H9 (cell line): Measurements from ENCODE around the gene VMA21. TPM values are rescaled to one million over a fixed set of nuclear protein-coding genes. Genes with fewer than 3 reads are reported as not detected.
A peak's percentile ranks its signal among the peaks of the same experiment; 100 is the strongest.

Experiments used
- DNase-seq: peaks from one replicate; pipeline ENCODE4 v3.0.0-alpha.2; 2017
- H2AFZ ChIP-seq: one replicate; pipeline ENCODE4 v1.6.1; 2013; ENCODE audit warnings: mild to moderate bottlenecking, low read length, control low read depth, moderate library complexity
- H2AK5ac ChIP-seq: 2 replicates; pipeline ENCODE4 v1.6.1; 2013; ENCODE audit warnings: low read length, control low read depth, mixed read lengths; ENCODE audit not compliant: insufficient read length
- H2BK120ac ChIP-seq: one replicate; pipeline ENCODE4 v1.6.1; 2013; ENCODE audit warnings: low read depth, mild to moderate bottlenecking, low read length, control low read depth, inconsistent platforms; ENCODE audit not compliant: poor library complexity, severe bottlenecking
- H2BK12ac ChIP-seq: 2 replicates; pipeline ENCODE4 v1.6.1; 2013; ENCODE audit warnings: low read length, control low read depth, mixed read lengths, low read depth; ENCODE audit not compliant: insufficient read length
- H2BK15ac ChIP-seq: 2 replicates; pipeline ENCODE4 v1.6.1; 2013; ENCODE audit warnings: low read depth, low read length, control low read depth
- H2BK20ac ChIP-seq: one replicate; pipeline ENCODE4 v1.6.1; 2013; ENCODE audit warnings: low read depth, mild to moderate bottlenecking, low read length, control low read depth, inconsistent platforms; ENCODE audit not compliant: poor library complexity, severe bottlenecking
- H2BK5ac ChIP-seq: 2 replicates; pipeline ENCODE4 v1.6.1; 2013; ENCODE audit warnings: low read length, control low read depth, mixed read lengths; ENCODE audit not compliant: insufficient read length
- H3K14ac ChIP-seq: 2 replicates; pipeline ENCODE4 v1.6.1; 2013; ENCODE audit warnings: low read length, control low read depth; ENCODE audit not compliant: insufficient read depth
- H3K18ac ChIP-seq: 2 replicates; pipeline ENCODE4 v1.6.1; 2013; ENCODE audit warnings: low read depth, mild to moderate bottlenecking, mixed read lengths, low read length, control low read depth; ENCODE audit not compliant: insufficient read length
- H3K23ac ChIP-seq: 2 replicates; pipeline ENCODE4 v1.6.1; 2013; ENCODE audit warnings: low read length, control low read depth, mixed read lengths, low read depth; ENCODE audit not compliant: insufficient read length
- H3K23me2 ChIP-seq: 2 replicates; pipeline ENCODE4 v1.6.1; 2013; ENCODE audit warnings: low read depth, mild to moderate bottlenecking, mixed read lengths, low read length, control low read depth; ENCODE audit not compliant: insufficient read length, poor library complexity, severe bottlenecking
- H3K27ac ChIP-seq: 2 replicates; pipeline ENCODE4 v1.5.1; 2013; ENCODE audit warnings: low read length, control low read depth, mixed read lengths, low read depth; ENCODE audit not compliant: insufficient read length
- H3K27me3 ChIP-seq: 2 replicates; pipeline ENCODE4 v1.6.1; 2013; ENCODE audit warnings: low read length, control low read depth, inconsistent platforms; ENCODE audit not compliant: insufficient read depth
- H3K4ac ChIP-seq: 2 replicates; pipeline ENCODE4 v1.6.1; 2013; ENCODE audit warnings: low read depth, mild to moderate bottlenecking, control low read depth, inconsistent platforms, low read length, moderate library complexity
- H3K4me1 ChIP-seq: 2 replicates; pipeline ENCODE4 v1.6.1; 2013; ENCODE audit warnings: low read length, control low read depth, inconsistent platforms; ENCODE audit not compliant: insufficient read depth
- H3K4me2 ChIP-seq: 2 replicates; pipeline ENCODE4 v1.6.1; 2013; ENCODE audit warnings: low read length, control low read depth, mixed read lengths; ENCODE audit not compliant: insufficient read length, insufficient read depth
- H3K56ac ChIP-seq: 2 replicates; pipeline ENCODE4 v1.6.1; 2013; ENCODE audit warnings: low read depth, mild to moderate bottlenecking, mixed read lengths, low read length, control low read depth; ENCODE audit not compliant: insufficient read length
- H3K79me1 ChIP-seq: 2 replicates; pipeline ENCODE4 v1.6.1; 2013; ENCODE audit warnings: low read depth, mild to moderate bottlenecking, moderate library complexity, low read length, control low read depth, inconsistent platforms; ENCODE audit not compliant: insufficient read depth, poor library complexity, severe bottlenecking
- H3K79me2 ChIP-seq: 2 replicates; pipeline ENCODE4 v1.6.1; 2013; ENCODE audit warnings: low read length, control low read depth, inconsistent platforms; ENCODE audit not compliant: insufficient read depth
- H3K9ac ChIP-seq: 2 replicates; pipeline ENCODE4 v1.6.1; 2013; ENCODE audit warnings: low read length, control low read depth, mixed read lengths; ENCODE audit not compliant: insufficient read length; ENCODE audit errors: extremely low read depth
- H3K9me3 ChIP-seq: one replicate; pipeline ENCODE4 v1.6.1; 2013; ENCODE audit warnings: low read depth, low read length, inconsistent platforms; ENCODE audit not compliant: control insufficient read depth
- H3T11ph ChIP-seq: one replicate; pipeline ENCODE4 v1.6.1; 2013; ENCODE audit warnings: mild to moderate bottlenecking, low read length, control low read depth, inconsistent platforms
- H4K20me1 ChIP-seq: one replicate; pipeline ENCODE4 v1.6.1; 2013; ENCODE audit not compliant: control insufficient read depth, insufficient read length, insufficient read depth
- H4K5ac ChIP-seq: 2 replicates; pipeline ENCODE4 v1.6.1; 2013; ENCODE audit warnings: low read depth, mild to moderate bottlenecking, mixed read lengths, low read length, control low read depth; ENCODE audit not compliant: insufficient read length
- H4K8ac ChIP-seq: replicated peaks from 2 replicates; pipeline ENCODE4 v1.6.1; 2013; ENCODE audit warnings: low read length, control low read depth, mixed read lengths, low read depth; ENCODE audit not compliant: insufficient read length
- H4K91ac ChIP-seq: 2 replicates; pipeline ENCODE4 v1.6.1; 2013; ENCODE audit warnings: low read depth, mild to moderate bottlenecking, moderate library complexity, mixed read lengths, low read length, control low read depth; ENCODE audit not compliant: insufficient read length
- H3K27ac Mint-ChIP-seq, 3 experiments: 2 replicates in 2 of 3; 3 replicates in 1 of 3; pipeline ENCODE4 v1.8.0; 2020 to 2021; ENCODE audit warnings: mixed read lengths in 3 of 3, mild to moderate bottlenecking in 1 of 3, moderate library complexity in 1 of 3
- H3K27me3 Mint-ChIP-seq: 2 replicates; pipeline ENCODE4 v1.8.0; 2021; ENCODE audit warnings: low read depth, mild to moderate bottlenecking, moderate library complexity, mixed read lengths
- H3K36me3 Mint-ChIP-seq, 3 experiments: 2 replicates in 2 of 3; 3 replicates in 1 of 3; pipeline ENCODE4 v1.8.0; 2020 to 2021; ENCODE audit warnings: low read depth in 3 of 3, mixed read lengths in 3 of 3; ENCODE audit not compliant: insufficient read depth in 1 of 3
- H3K4me1 Mint-ChIP-seq, 2 experiments: 2 replicates each; pipeline ENCODE4 v1.8.0; 2020; ENCODE audit warnings: mixed read lengths in 2 of 2
- H3K4me3 Mint-ChIP-seq, 2 experiments: 2 replicates in 1 of 2; 3 replicates in 1 of 2; pipeline ENCODE4 v1.8.0; 2020 to 2021; ENCODE audit warnings: mild to moderate bottlenecking in 2 of 2, mixed read lengths in 2 of 2, moderate library complexity in 1 of 2
- H3K9me3 Mint-ChIP-seq, 2 experiments: 2 replicates in 1 of 2; 3 replicates in 1 of 2; pipeline ENCODE4 v1.8.0; 2020; ENCODE audit warnings: mild to moderate bottlenecking in 2 of 2, mixed read lengths in 2 of 2, moderate library complexity in 1 of 2
- CTCF ChIP-seq: fragments of 200-600 bp; sonication (generic); conservative IDR thresholded peaks from 3 replicates; pipeline ENCODE4 v1.8.0; 2021; ENCODE audit warnings: antibody characterized with exemption, mild to moderate bottlenecking
- WGBS: extraction: QIAGEN DNeasy Blood & Tissue Kit; methylation state at CpG from one replicate; pipeline ENCODE4 v1.1.7; 2013; ENCODE audit warnings: missing lambda C conversion rate, low lambda C conversion rate, mixed read lengths; ENCODE audit not compliant: insufficient read length; ENCODE audit errors: extremely low coverage; 5-methylcytosine and 5-hydroxymethylcytosine counted together
- total RNA-seq: library from RNA; stranded (reverse); gene quantifications from 2 replicates; pipeline ENCODE4 v1.2.1, GENCODE V29; 2021

The VMA21 gene
- total RNA-seq, 1 experiment from 2014 or later = 50.3 TPM

GRCh38 chrX:151396042-151396824, 773 bp upstream of the VMA21 start:
- Mint-ChIP-seq H3K27me3 (no peaks in the 10 kb centered on the region; the same call in 1 of the 2 replicates), H3K27ac (peak overlapping the region in 2 of 3 experiments; percentile 84 to 90; a peak in 3 of 7 replicates), H3K4me1 (peaks cover 13 to 21% of the 10 kb centered on the region in 2 experiments; a peak in 2 of 4 replicates), H3K4me3 (peak overlapping the region; percentile 60 to 74), H3K9me3 (peaks cover 67 to 70% of the 10 kb centered on the region in 2 experiments), H3K36me3 (peaks cover 7 to 12% (median 9%) of the 10 kb centered on the region in 3 experiments; a peak in 6 of 7 replicates)
- Histone ChIP-seq H2BK20ac (no peak overlapping the region), H4K91ac (no peak overlapping the region), H3K14ac (peak overlapping the region; percentile 74; the same call in 1 of the 2 replicates), H3K23ac (no peak overlapping the region), H3K18ac (peak overlapping the region; percentile 33), H3T11ph (no peak overlapping the region), H3K27me3 (no peaks in the 10 kb centered on the region), H3K9ac (peak overlapping the region; percentile 85), H2BK120ac (no peak overlapping the region), H3K79me2 (peaks cover 15% of the 10 kb centered on the region; the same call in 1 of the 2 replicates), H3K9me3 (peaks cover 48% of the 10 kb centered on the region), H4K5ac (no peak overlapping the region), H2BK5ac (no peak overlapping the region), H3K4me2 (peak overlapping the region; percentile 84), H3K56ac (no peak overlapping the region), H3K23me2 (peaks cover 8% of the 10 kb centered on the region), H3K27ac (no peak overlapping the region), H2AFZ (no peak overlapping the region), H4K20me1 (no peaks in the 10 kb centered on the region), H2AK5ac (no peak overlapping the region), H3K4me1 (no peaks in the 10 kb centered on the region), H3K4ac (no peak overlapping the region; the same call in 1 of the 2 replicates), H4K8ac (no peak overlapping the region), H3K79me1 (no peaks in the 10 kb centered on the region), H2BK12ac (no peak overlapping the region), H2BK15ac (no peak overlapping the region)
- TF ChIP-seq CTCF = no peak
- no CpG with 5 or more reads among the region's 20 CpGs for WGBS
- no peak for DNase-seq
